GM21390 (cell line): Measurements from ENCODE around the gene C2CD3.
A peak's percentile ranks its signal among the peaks of the same experiment; 100 is the strongest.

Source experiments
- ATAC-seq: cut with Tn5 transposase; IDR thresholded peaks from one replicate; pipeline ENCODE4 v1.9.1; 2021; ENCODE audit not compliant: unreplicated experiment

C2CD3 gene

GRCh38 chr11:74021998-74022397 lies 148.8 kb downstream of the C2CD3 start:
- no peak for ATAC-seq

GRCh38 chr11:74020539-74020938 lies 150.3 kb downstream of the C2CD3 start:
- ATAC-seq = peak; percentile 68

- ATAC-seq = no peak
These were observed 150.9 kb downstream of the C2CD3 start for GRCh38 chr11:74019860-74020259.

GRCh38 chr11:74019104-74019738 lies 151.6 kb downstream of the C2CD3 start:
- no peak for ATAC-seq

- ATAC-seq = no peak
These were observed 152.3 kb downstream of the C2CD3 start for GRCh38 chr11:74018331-74019005.

- no peak for ATAC-seq
These were observed 153.2 kb downstream of the C2CD3 start for GRCh38 chr11:74017631-74018030.

DNA sequence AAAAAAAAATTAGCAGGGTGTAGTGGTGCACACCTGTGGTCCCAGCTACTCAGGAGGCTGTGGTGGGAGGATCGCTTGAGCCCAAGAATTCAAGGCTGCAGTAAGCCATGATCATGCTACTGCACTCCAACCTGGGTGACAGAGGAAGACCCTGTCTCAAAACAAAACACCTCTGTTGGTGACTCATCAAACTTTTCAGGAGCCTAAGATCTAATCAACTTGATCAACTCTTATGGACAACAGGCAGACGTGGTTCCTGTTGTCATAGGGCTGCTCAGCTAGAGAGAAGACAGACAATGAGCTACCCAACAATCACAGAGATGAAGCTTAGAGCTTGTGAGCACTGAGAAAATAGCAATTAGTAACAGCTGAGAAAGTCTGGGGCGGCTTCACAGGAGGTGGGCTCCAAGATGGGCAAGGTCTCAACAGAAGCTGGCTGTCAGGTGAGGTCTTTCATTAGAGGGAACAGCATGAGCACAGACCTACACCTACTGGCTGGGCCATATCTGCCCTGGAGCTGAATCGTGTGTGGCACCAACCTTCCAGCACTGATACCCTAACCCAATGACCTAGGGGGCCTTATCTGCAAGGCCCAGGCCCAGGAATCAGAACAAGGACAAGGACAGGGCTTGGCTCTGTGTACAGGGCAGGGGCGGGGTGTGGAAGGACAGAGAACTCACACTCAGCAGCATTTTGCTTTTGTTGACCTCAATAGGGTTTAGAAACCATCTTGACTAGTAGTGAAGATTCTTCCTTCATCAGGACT lies 154.7 kb downstream of the C2CD3 start:
- no peak for ATAC-seq

- no peak for ATAC-seq
These were observed 155.9 kb downstream of the C2CD3 start for GRCh38 chr11:74014880-74015279.

- no peak for ATAC-seq
These were observed 157.7 kb downstream of the C2CD3 start for GRCh38 chr11:74013141-74013540.

- ATAC-seq = no peak
These were observed 158.6 kb downstream of the C2CD3 start for GRCh38 chr11:74012074-74012809.

- peak; percentile 76 for ATAC-seq
These were observed 159.3 kb downstream of the C2CD3 start for GRCh38 chr11:74011360-74012073.

DNA sequence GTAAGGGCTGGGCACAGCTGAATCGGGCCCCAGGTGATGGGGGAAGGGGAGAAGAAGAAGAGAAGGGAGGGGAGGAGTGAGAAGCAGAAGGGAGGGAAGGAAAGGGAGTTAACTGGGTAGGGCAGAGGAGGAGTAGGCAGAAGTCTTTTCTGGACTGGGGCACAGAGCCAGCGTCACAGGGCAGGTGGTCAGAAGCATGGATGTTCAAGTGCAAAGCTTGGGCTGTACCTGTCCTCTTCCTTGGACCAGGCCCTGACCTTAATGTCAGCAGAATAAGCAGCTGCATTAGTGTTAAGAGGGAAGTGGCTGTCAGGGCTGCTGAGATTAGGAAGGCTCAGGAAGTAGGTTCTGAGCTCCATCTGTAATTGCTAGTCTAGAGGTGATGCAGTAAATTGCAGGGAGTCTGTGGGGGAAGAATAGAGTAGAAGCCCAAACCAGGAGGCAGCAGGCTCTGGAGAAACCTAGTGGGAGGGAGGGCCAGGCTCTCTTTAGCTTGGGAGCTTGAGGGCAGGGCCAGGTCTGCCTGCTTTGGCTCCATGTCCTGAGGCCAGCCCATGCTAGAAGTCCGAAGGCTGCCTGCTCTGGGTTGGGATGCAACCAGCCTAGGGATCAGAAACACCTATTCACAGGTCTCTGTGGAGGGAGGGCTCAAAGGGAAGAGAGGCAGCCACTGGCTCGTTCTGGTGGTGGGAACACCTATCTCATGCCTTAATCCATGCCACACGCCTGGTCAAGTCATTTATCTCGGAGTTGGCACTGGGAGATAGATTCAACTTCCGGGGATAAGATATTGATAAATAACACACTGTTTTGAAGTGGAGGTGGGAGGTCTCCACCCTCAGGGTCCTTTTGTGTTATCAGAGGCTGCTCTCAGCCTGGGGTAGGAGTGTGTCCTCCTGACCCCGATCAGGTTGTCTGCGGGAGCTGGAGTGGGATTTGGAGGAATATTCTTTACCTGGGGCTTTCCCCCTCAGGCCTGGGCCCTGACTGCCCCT lies 160.2 kb downstream of the C2CD3 start:
- no peak for ATAC-seq

- ATAC-seq = no peak
These were observed 161.0 kb downstream of the C2CD3 start for GRCh38 chr11:74009675-74010305.

DNA sequence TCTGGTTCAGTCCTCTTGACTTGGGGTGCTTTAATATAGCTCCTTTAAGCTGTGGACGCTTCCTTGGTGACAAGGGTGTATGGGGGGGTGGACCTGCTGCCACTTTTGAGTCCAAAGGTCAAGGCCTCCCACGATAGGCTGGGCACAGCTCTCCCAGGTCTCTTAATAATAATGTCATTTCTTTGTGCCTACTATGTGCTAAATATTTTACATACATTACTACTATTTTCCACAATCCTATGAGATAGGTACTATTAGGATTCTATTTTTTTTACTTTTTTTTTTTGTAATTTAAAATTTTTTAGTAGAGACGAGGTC lies 161.6 kb downstream of the C2CD3 start:
- no peak for ATAC-seq

GRCh38 chr11:74008373-74009229 lies 162.2 kb downstream of the C2CD3 start, which contains the start of gene UCP3:
UCP3 (minus strand) TSS chr11:74009085; CDS start chr11:74007042, 2,043 bp downstream.
- ATAC-seq = no peak

GRCh38 chr11:74007691-74008372 lies 163.0 kb downstream of the C2CD3 start:
- ATAC-seq = no peak

GRCh38 chr11:74006743-74007304 lies 164.0 kb downstream of the C2CD3 start:
- no peak for ATAC-seq
